Measurements from ENCODE around the gene MEMO1. TPM values are rescaled to one million over a fixed set of nuclear protein-coding genes. Genes with fewer than 3 reads are reported as not detected.
"Not testable (repeated sequence)": the region's sequence is repeated elsewhere in the genome, so short reads cannot be mapped to it uniquely, and the experiment has no call there.

MEMO1 gene
- total and polyA plus RNA-seq, 2 donors (not counting 1 experiment from before 2014, with no cell fraction given) = 44.8 to 65.8 TPM

DNA sequence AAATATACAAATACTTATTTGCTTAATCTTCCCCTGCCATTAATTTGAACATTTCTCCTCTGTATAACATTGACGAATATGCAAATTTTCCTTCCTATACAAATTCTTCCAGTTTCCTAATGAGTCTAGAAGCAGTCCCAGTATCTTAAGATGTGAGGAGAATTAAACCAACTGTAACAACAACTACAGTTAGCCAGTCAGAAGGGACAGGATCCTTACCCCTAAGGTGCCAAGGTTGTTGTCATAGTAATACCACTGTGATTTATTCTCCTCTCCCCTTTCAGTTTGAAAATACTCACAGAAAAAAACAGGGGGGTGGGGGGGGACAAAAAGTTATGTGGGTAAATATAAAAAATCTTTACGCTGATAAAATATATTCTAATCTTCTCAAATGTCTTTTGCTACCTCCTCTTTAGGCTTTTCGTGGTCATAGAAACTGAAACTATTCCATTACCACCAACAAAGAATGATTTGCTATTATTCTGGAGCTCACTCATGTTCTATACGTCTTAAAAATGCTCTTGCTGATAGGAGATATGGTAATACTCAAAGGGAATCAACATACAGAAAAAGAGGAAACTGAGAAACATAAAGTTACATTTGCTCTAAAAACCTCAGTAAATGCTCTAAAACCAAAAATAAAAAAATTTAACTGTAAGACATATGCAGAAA lies 107.6 kb downstream of the MEMO1 start:
- no peak overlapping the region for H3K4me2 ChIP-seq (replicated peaks; ENCODE audit: low read depth, low read length, poor library complexity, severe bottlenecking)
- H3K27ac Mint-ChIP-seq = no peak overlapping the region
- H3K79me2 ChIP-seq (ENCODE audit: control insufficient read depth, insufficient read depth, low read length) = peaks cover 7% of the 10 kb centered on the region
- H3K9me3 ChIP-seq (ENCODE audit: control extremely low read depth in 1 of 3, control insufficient read depth in 2 of 3, insufficient read depth in 1 of 3, low read length in 2 of 3) = peaks cover 0 to 1% (median 0%) of the 10 kb centered on the region in 3 donors
- H3K27me3 ChIP-seq (replicated peaks in 1 of 4; ENCODE audit: control extremely low read depth in 1 of 4, control insufficient read depth in 3 of 4, insufficient read depth in 4 of 4, low read length in 3 of 4) = no peaks in the 10 kb centered on the region
- no peaks in the 10 kb centered on the region for H3K27me3 Mint-ChIP-seq
- no peak overlapping the region for H3K4me3 Mint-ChIP-seq
- H3K4me1 Mint-ChIP-seq = peaks cover 4% of the 10 kb centered on the region
- peaks cover 5% of the 10 kb centered on the region for H3K9me3 Mint-ChIP-seq (ENCODE audit: insufficient read depth)
- ChIA-PET CTCF (interaction anchor here (1.0 kb wide), 1 partner anchor 16 kb away, joined by 3 read pairs; no protein-coding TSS in a partner anchor), POLR2A (no interaction called here)
- no peak for ATAC-seq (ENCODE audit: low read depth)
- no peak for DNase-seq
- no peak overlapping the region for H2AFZ ChIP-seq (ENCODE audit: insufficient read depth, low read depth, low read length, poor library complexity, severe bottlenecking)
- H3K36me3 ChIP-seq (replicated peaks in 1 of 2; ENCODE audit: control extremely low read depth in 1 of 2, control insufficient read depth in 1 of 2, extremely low read depth in 1 of 2, insufficient read depth in 2 of 2, low read length in 1 of 2) = peaks cover 5 to 20% of the 10 kb centered on the region in 2 experiments
- no peak for TF ChIP-seq EZH2 (IDR thresholded peaks at IDR 0.05; ENCODE audit: borderline replicate concordance, insufficient read depth, low read depth, low read length, poor library complexity, severe bottlenecking)
- no peak for TF ChIP-seq CTCF (IDR thresholded peaks at IDR 0.05)
- intact Hi-C loops (cut with micrococcal nuclease) = no loop called here
- H3K4me3 ChIP-seq (ENCODE audit: control extremely low read depth in 1 of 5, extremely low read depth in 1 of 5, insufficient read depth in 1 of 5, low read depth in 2 of 5, low read length in 4 of 5) = no peak overlapping the region
- H4K20me1 ChIP-seq (ENCODE audit: control insufficient read depth, insufficient read depth, low read length, poor library complexity, severe bottlenecking) = no peaks in the 10 kb centered on the region
- peak overlapping the region in 1 of 2 donors; percentile 61 for H3K27ac ChIP-seq (ENCODE audit: low read length in 2 of 2)
- no peak overlapping the region for H3K9ac ChIP-seq (ENCODE audit: low read length)
- WGBS (ENCODE audit: insufficient coverage) = no CpG with 5 or more reads among the region's 4 CpGs
- peaks cover 0 to 3% of the 10 kb centered on the region in 2 donors for H3K4me1 ChIP-seq (ENCODE audit: control insufficient read depth in 2 of 2, insufficient read depth in 2 of 2, low read length in 2 of 2)

DNA sequence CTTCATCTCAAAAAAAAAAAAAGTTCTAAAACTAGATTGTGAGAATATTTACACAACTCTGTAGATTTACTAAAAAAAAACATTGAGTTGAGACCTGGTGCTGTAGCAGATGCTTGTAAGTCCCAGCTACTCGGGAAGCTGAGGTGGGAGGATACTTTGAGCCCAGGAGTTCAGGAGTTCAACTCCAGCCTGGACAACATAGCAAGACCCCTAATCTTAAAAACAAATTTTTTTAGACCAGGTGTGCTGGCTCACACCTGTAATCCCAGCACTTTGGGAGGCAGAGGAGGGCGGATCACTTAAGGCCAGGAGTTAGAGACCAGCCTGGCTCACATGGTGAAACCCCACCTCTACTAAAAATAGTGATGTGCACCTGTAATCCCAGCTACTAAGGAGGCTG lies 108.9 kb downstream of the MEMO1 start:
- peaks cover 4 to 16% of the 10 kb centered on the region in 2 experiments for H3K36me3 ChIP-seq (replicated peaks in 1 of 2; ENCODE audit: control extremely low read depth in 1 of 2, control insufficient read depth in 1 of 2, extremely low read depth in 1 of 2, insufficient read depth in 2 of 2, low read length in 1 of 2)
- TF ChIP-seq EZH2 (IDR thresholded peaks at IDR 0.05; ENCODE audit: borderline replicate concordance, insufficient read depth, low read depth, low read length, poor library complexity, severe bottlenecking) (no peak), CTCF (IDR thresholded peaks at IDR 0.05) (no peak)
- POLR2A ChIA-PET = no interaction called here
- no peak overlapping the region for H3K4me3 ChIP-seq (ENCODE audit: control extremely low read depth in 1 of 5, extremely low read depth in 1 of 5, insufficient read depth in 1 of 5, low read depth in 2 of 5, low read length in 4 of 5)
- H3K9me3 ChIP-seq (ENCODE audit: control extremely low read depth in 1 of 3, control insufficient read depth in 2 of 3, insufficient read depth in 1 of 3, low read length in 2 of 3) = peaks cover 0 to 6% (median 1%) of the 10 kb centered on the region in 3 donors
- Mint-ChIP-seq H3K27me3 (no peaks in the 10 kb centered on the region), H3K4me3 (no peak overlapping the region), H3K9me3 (ENCODE audit: insufficient read depth) (peaks cover 13% of the 10 kb centered on the region), H3K27ac (no peak overlapping the region), H3K4me1 (peaks cover 1% of the 10 kb centered on the region)
- ATAC-seq (ENCODE audit: low read depth) (no peak), DNase-seq (no peak)
- H3K27ac ChIP-seq (ENCODE audit: low read length in 2 of 2) = no peak overlapping the region
- CTCF ChIA-PET = interaction anchor here (1.0 kb wide), 1 partner anchor 15 kb away, joined by 3 read pairs; no protein-coding TSS in a partner anchor
- H3K4me2 ChIP-seq (replicated peaks; ENCODE audit: low read depth, low read length, poor library complexity, severe bottlenecking) = no peak overlapping the region
- 100% methylated on average over 1 of the region's 2 CpGs for WGBS (ENCODE audit: insufficient coverage)
- no peaks in the 10 kb centered on the region for H4K20me1 ChIP-seq (ENCODE audit: control insufficient read depth, insufficient read depth, low read length, poor library complexity, severe bottlenecking)
- no peak overlapping the region for H3K9ac ChIP-seq (ENCODE audit: low read length)
- no peaks in the 10 kb centered on the region for H3K27me3 ChIP-seq (replicated peaks in 1 of 4; ENCODE audit: control extremely low read depth in 1 of 4, control insufficient read depth in 3 of 4, insufficient read depth in 4 of 4, low read length in 3 of 4)
- no peak overlapping the region for H2AFZ ChIP-seq (ENCODE audit: insufficient read depth, low read depth, low read length, poor library complexity, severe bottlenecking)
- intact Hi-C loops (cut with micrococcal nuclease) = no loop called here
- no peaks in the 10 kb centered on the region for H3K4me1 ChIP-seq (ENCODE audit: control insufficient read depth in 2 of 2, insufficient read depth in 2 of 2, low read length in 2 of 2)
- H3K79me2 ChIP-seq (ENCODE audit: control insufficient read depth, insufficient read depth, low read length) = peaks cover 7% of the 10 kb centered on the region

- intact Hi-C loops (cut with micrococcal nuclease); ATAC-seq (ENCODE audit: low read depth): not testable (repeated sequence)
Observed at GRCh38 chr2:31900156-31900555, 110.7 kb downstream of the MEMO1 start.

More at GRCh38 chr2:31900156-31900555, 110.7 kb downstream of the MEMO1 start:
- H3K27ac ChIP-seq (ENCODE audit: low read length in 2 of 2); H3K4me3 Mint-ChIP-seq; CTCF ChIA-PET; H3K9me3 ChIP-seq (ENCODE audit: control extremely low read depth in 1 of 3, control insufficient read depth in 2 of 3, insufficient read depth in 1 of 3, low read length in 2 of 3); H3K9ac ChIP-seq (ENCODE audit: low read length); H3K4me1 Mint-ChIP-seq; H2AFZ ChIP-seq (ENCODE audit: insufficient read depth, low read depth, low read length, poor library complexity, severe bottlenecking); H3K27ac Mint-ChIP-seq; H3K27me3 Mint-ChIP-seq; H3K4me3 ChIP-seq (ENCODE audit: control extremely low read depth in 1 of 5, extremely low read depth in 1 of 5, insufficient read depth in 1 of 5, low read depth in 2 of 5, low read length in 4 of 5); H3K4me2 ChIP-seq (replicated peaks; ENCODE audit: low read depth, low read length, poor library complexity, severe bottlenecking); H3K27me3 ChIP-seq (replicated peaks in 1 of 4; ENCODE audit: control extremely low read depth in 1 of 4, control insufficient read depth in 3 of 4, insufficient read depth in 4 of 4, low read length in 3 of 4); DNase-seq; H4K20me1 ChIP-seq (ENCODE audit: control insufficient read depth, insufficient read depth, low read length, poor library complexity, severe bottlenecking); H3K4me1 ChIP-seq (ENCODE audit: control insufficient read depth in 2 of 2, insufficient read depth in 2 of 2, low read length in 2 of 2); POLR2A ChIA-PET; H3K79me2 ChIP-seq (ENCODE audit: control insufficient read depth, insufficient read depth, low read length): not testable (repeated sequence)
- WGBS (ENCODE audit: insufficient coverage) = 100% methylated on average over 1 of the region's 2 CpGs
- peaks cover 2 to 16% of the 10 kb centered on the region in 2 experiments for H3K36me3 ChIP-seq (replicated peaks in 1 of 2; ENCODE audit: control extremely low read depth in 1 of 2, control insufficient read depth in 1 of 2, extremely low read depth in 1 of 2, insufficient read depth in 2 of 2, low read length in 1 of 2)
- H3K9me3 Mint-ChIP-seq (ENCODE audit: insufficient read depth) = peaks cover 13% of the 10 kb centered on the region
